GM18873 (cell line): ENCODE measurements around the gene MBNL2.

Source experiments
- ATAC-seq: cut with Tn5 transposase; IDR thresholded peaks from one replicate; pipeline ENCODE4 v1.9.1; 2021; ENCODE audit warnings: mild to moderate bottlenecking, moderate library complexity, moderate number of reproducible peaks; ENCODE audit not compliant: unreplicated experiment, low FRiP score

The MBNL2 gene

GRCh38 chr13:97432917-97433726 is 211.0 kb downstream of the MBNL2 start:
- ATAC-seq, result peak; percentile 89

- peak; percentile 21 for ATAC-seq
Observed at GRCh38 chr13:97433727-97434396, 211.7 kb downstream of the MBNL2 start, which contains the start of gene RAP2A. Gene RAP2A, plus strand, starts transcription at chr13:97434169. Its CDS starts 302 bp downstream, at chr13:97434471.

- ATAC-seq, result no peak
Observed at GRCh38 chr13:97434397-97435201, 212.5 kb downstream of the MBNL2 start.

DNA sequence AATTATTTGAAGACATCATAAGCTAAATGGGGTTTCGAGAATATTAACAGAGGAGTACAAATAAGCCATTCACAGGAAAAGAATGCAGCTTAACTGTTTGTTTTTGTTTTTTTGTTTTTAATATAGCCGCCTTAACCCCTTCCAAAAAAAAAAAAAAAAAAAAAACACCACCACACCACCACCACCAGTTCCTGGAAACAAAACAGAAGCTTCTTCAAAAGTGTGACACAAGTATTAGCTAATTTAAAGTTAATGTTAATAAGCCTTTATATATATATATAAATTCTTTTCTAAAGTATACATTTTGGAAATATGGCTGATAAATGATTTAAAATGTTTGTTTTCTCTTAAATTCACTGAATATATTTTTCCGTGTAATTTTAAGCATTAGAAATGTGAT is 213.2 kb downstream of the MBNL2 start:
- ATAC-seq, result no peak

DNA sequence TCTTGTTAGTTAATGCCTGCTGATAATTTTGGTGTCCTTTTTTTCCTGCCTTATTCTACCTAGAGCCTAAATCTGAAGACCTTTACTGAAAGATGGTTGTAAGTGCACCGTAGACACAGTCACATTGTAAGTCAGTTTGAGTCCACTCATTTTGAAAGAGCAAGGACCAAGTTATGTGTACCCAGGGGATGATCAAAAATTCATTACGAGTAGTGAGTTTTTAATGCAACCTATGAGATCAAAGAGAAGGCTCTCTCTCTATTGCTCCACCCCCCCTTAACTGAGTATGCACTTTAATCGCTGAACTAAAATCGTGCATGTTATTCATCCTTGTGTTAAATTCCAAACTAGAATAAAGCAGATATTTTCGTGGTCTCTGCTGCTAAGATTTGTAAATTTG is 213.7 kb downstream of the MBNL2 start:
- no peak for ATAC-seq

- no peak for ATAC-seq
Observed at GRCh38 chr13:97436845-97437244, 214.7 kb downstream of the MBNL2 start.

DNA sequence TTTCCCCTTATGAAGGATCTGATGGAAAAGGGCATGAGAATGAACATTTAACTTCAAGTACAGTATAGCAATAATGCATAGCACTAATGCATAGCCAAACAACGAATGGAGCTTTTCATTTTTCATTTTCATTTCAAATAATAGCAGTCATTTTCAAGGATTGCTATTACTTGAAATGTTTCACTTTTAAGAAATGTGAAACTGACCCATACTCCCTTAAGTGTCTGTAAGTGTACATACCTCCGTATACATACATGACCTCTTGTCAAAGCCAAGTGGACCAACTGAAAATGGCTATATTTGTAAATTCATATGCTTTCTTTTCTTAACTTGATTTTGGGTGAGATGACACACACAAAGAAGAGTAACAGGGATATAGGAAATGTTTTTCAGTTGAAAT is 215.6 kb downstream of the MBNL2 start:
- ATAC-seq, result no peak

GRCh38 chr13:97438856-97439595 is 216.9 kb downstream of the MBNL2 start:
- no peak for ATAC-seq

GRCh38 chr13:97440598-97441170 is 218.6 kb downstream of the MBNL2 start:
- ATAC-seq, result no peak

- peak; percentile 56 for ATAC-seq
Observed at GRCh38 chr13:97441368-97441767, 219.2 kb downstream of the MBNL2 start.
